Transverse colon (tissue), 4 donors: ENCODE results near the gene TMEM163. TPM values are rescaled to one million over a fixed set of nuclear protein-coding genes. Genes with fewer than 3 reads are reported as not detected.

Experiments
- DNase-seq: peaks from one replicate; pipeline ENCODE4 v3.0.0-alpha.2; 2019
- H3K27ac ChIP-seq, 4 donors: fragments of 200-600 bp; sonication (generic); 2 replicates each; pipeline ENCODE4 v1.5.1; 2016 to 2018; ENCODE audit warnings: inconsistent platforms in 4 of 4
- H3K27me3 ChIP-seq: fragments of 200-600 bp; sonication (generic); 2 replicates; pipeline ENCODE4 v1.5.1; 2017; ENCODE audit warnings: inconsistent platforms
- H3K36me3 ChIP-seq, 4 donors: fragments of 200-600 bp; sonication (generic); 2 replicates each; pipeline ENCODE4 v1.5.1; 2017 to 2019; ENCODE audit warnings: inconsistent platforms in 4 of 4
- H3K4me1 ChIP-seq, 4 donors: fragments of 200-600 bp; sonication (generic); 2 replicates each; pipeline ENCODE4 v1.5.1; 2017 to 2020; ENCODE audit warnings: inconsistent platforms in 4 of 4
- H3K4me3 ChIP-seq, 4 donors: fragments of 200-600 bp; sonication (generic); 1 replicate in 1 of 4; 2 replicates in 3 of 4; pipeline versions ENCODE4 v1.5.1 to v1.6.1; 2017 to 2019; ENCODE audit warnings: inconsistent platforms in 4 of 4
- H3K9me3 ChIP-seq, 2 donors: fragments of 200-600 bp; sonication (generic); 2 replicates each; pipeline ENCODE4 v1.5.1; 2017 to 2019; ENCODE audit warnings: inconsistent platforms in 2 of 2
- EP300 ChIP-seq: sonication (generic); formaldehyde crosslinking; IDR thresholded peaks from one replicate; pipeline ENCODE4 v1.6.1; 2017; ENCODE audit warnings: antibody characterized with exemption, low read depth
- POLR2A ChIP-seq: fragments of 450-650 bp; IDR thresholded peaks from one replicate; pipeline ENCODE4 v1.6.1; 2016; ENCODE audit warnings: antibody characterized with exemption, mild to moderate bottlenecking, moderate library complexity
- POLR2AphosphoS5 ChIP-seq, 3 donors: sonication (generic); formaldehyde crosslinking; IDR thresholded peaks; one replicate each; pipeline ENCODE4 v1.6.1; 2016; ENCODE audit warnings: antibody characterized with exemption in 3 of 3
- WGBS, 2 donors: methylation state at CpG; one replicate each; pipeline ENCODE4 v1.1.5; 2018; ENCODE audit warnings: low coverage in 1 of 2; 5-methylcytosine and 5-hydroxymethylcytosine counted together
- in situ Hi-C, 4 donors: fragments of 200-750 bp; cut with MboI; loops; one replicate each; pipeline versions ENCODE4 v1.15.0 to v1.15.1; 2017; ENCODE audit warnings: low sequenced_read_pairs in 3 of 4, low pct_ligation_motif_present in 1 of 4, low pct_unique_long_range_greater_than_20kb in 1 of 4
- intact Hi-C: fragments of 100-400 bp; cut with DNase I; formaldehyde crosslinking; loops from one replicate; pipeline ENCODE4 v1.15.1; 2023; ENCODE audit warnings: low total_unique reads
- total RNA-seq, 4 donors: library from RNA; depleted of rRNA; stranded (reverse); fragments of >200 nt; gene quantifications; one replicate each; pipeline ENCODE4 v1.1.0, GENCODE V29; 2016
- TF ChIP-seq, protein P1 (sequence below), 5 experiments: fragments of 200-600 bp in 3 of 5; fragments of 450-650 bp in 2 of 5; sonication (generic) in 3 of 5; IDR thresholded peaks; 1 replicate in 2 of 5; 2 replicates in 3 of 5; pipeline ENCODE4 v1.5.1; 2016 to 2017; ENCODE audit warnings: antibody characterized with exemption in 5 of 5, inconsistent platforms in 3 of 5, mild to moderate bottlenecking in 2 of 5, moderate library complexity in 1 of 5

Gene TMEM163
- total RNA-seq, 4 donors from 2014 or later: 0.48 TPM; not detected in 3

DNA sequence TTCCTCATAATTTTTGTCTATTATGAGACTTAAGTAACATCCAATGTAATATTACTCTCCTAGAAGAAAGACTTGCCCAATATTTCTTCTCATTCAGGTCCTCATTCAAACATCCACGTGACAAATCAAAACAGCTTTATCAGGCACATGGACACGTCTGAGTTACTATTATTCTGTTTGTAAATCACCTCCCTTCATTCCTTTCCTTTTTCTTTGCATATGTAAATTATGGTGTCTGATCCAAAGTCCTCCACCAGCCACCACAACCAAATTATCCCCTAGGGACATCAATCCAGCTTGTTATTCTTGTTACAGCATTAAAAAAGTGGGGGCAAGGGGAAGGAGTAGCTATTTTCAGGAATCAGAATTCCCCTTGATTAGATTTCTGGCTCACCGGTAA, 7.1 kb downstream of the TMEM163 start:
- intact Hi-C loops: no loop called here
- WGBS, 2 donors: 35 to 60% methylated on average over 3 of the region's 3 CpGs

DNA sequence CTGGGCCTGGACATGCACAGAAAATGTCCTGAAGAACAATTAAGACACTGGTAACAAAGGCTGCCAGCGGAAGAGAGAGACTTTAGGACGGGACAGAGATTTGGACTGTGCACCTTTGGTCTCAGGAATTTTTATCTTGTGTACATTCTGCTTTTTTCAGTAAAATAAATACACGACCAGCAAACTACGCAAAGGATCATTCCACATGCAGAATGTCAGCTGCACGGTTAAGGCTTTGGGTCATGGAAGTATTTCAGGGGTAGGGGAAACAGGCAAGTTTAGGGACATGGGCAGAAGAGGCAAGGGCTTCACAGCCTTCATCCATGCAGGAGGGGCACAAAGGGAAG, 11.5 kb downstream of the TMEM163 start:
- H3K9me3 ChIP-seq: no peaks in the 10 kb centered on the region
- DNase-seq: no peak
- in situ Hi-C loops (no loop called here), intact Hi-C loops (no loop called here)
- TF ChIP-seq EP300: no peak
- TF ChIP-seq, protein P1, sequence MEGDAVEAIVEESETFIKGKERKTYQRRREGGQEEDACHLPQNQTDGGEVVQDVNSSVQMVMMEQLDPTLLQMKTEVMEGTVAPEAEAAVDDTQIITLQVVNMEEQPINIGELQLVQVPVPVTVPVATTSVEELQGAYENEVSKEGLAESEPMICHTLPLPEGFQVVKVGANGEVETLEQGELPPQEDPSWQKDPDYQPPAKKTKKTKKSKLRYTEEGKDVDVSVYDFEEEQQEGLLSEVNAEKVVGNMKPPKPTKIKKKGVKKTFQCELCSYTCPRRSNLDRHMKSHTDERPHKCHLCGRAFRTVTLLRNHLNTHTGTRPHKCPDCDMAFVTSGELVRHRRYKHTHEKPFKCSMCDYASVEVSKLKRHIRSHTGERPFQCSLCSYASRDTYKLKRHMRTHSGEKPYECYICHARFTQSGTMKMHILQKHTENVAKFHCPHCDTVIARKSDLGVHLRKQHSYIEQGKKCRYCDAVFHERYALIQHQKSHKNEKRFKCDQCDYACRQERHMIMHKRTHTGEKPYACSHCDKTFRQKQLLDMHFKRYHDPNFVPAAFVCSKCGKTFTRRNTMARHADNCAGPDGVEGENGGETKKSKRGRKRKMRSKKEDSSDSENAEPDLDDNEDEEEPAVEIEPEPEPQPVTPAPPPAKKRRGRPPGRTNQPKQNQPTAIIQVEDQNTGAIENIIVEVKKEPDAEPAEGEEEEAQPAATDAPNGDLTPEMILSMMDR (IDR thresholded peaks at IDR 0.05): no peak
- no peak for TF ChIP-seq POLR2A
- TF ChIP-seq POLR2AphosphoS5 (IDR thresholded peaks at IDR 0.05): no peak
- H3K27me3 ChIP-seq: peaks cover 25% of the 10 kb centered on the region
- no peaks in the 10 kb centered on the region for H3K36me3 ChIP-seq
- H3K4me1 ChIP-seq: no peaks in the 10 kb centered on the region
- 46 to 66% methylated on average over 5 of the region's 5 CpGs for WGBS, 2 donors
- no peak overlapping the region for H3K4me3 ChIP-seq
- H3K27ac ChIP-seq: no peak overlapping the region

More for the DNA sequence above, 7.1 kb downstream of the TMEM163 start:
- Histone ChIP-seq H3K36me3 (no peaks in the 10 kb centered on the region), H3K4me3 (no peak overlapping the region), H3K27ac (no peak overlapping the region), H3K9me3 (no peaks in the 10 kb centered on the region), H3K27me3 (peaks cover 53% of the 10 kb centered on the region), H3K4me1 (no peaks in the 10 kb centered on the region)
- in situ Hi-C loops: no loop called here
- DNase-seq: no peak
- no peak for TF ChIP-seq POLR2AphosphoS5 (IDR thresholded peaks at IDR 0.05)
- no peak for TF ChIP-seq POLR2A
- TF ChIP-seq EP300: no peak
- TF ChIP-seq, protein P1 (IDR thresholded peaks at IDR 0.05): no peak

DNA sequence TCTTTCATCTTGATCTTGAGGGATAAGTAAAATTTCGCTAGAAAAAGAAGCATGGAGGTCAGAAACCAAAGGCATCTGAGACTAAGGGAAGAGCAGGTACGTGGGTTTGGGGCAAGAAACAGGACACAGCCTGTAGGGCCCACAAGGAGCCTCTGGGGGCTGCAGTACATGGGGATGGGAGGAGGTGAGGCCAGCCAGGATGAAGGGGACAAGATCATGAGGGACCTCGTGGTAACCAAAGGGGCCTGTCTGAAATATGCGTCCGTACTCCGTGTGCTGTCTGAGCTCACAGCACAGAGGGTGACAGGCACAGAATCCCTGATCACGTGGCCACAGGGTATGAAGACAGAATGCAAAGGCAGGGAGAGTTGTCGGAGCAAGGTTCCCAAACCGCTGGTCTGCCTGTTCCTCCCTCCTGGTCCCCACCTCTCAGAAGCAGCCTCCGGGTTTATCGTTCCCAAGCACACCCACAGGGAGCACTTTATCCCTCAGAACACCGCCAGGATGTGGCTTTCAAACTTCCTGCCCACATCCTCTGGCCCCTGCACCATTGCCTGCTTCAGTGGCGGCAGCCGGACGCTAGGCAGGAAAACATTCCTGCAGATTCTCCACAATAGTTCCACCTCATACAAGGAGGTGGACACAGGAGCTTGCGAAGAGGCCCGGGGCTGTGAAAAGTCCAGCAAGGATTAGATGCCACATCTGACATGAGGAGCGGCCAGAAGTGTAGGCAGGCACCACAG, 12.0 kb downstream of the TMEM163 start:
- in situ Hi-C loops (no loop called here), intact Hi-C loops (no loop called here)
- H3K4me3 ChIP-seq: no peak overlapping the region

DNA sequence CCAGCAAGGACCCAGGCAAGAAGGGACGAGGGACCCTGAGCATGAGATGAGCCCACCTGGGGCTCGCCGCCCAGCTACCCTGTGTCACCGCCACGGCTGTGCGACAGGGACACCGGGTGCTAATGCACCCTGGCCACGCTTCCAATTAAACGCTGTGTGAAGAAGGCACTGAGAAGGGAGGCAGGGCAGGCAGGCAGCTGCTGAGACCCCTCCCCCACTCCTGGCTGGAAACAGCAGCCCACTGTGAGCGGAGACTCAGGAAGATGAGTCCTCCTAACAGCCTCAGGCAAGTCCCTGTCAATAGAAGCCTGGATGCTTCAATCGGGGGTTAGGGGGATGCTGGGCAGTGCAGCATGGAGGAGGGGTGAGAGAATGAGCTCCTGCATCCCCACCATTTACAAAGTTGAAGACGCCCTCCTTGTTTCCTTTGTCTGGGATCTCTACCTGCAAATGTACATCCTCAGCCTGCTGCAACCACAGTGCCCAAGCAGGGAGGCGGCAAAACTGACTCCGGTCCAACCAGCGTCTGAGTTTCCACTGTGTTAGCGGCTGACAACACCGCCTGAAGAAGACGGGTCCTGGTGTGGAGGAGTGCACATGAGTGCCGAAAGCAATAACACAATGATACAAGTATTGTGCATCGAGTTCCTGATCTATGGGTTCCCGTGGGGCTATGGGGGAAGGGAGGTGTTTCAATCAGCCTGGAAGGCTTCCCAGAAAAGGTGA, 12.8 kb downstream of the TMEM163 start:
- Histone ChIP-seq H3K9me3 (no peaks in the 10 kb centered on the region), H3K27ac (no peak overlapping the region), H3K36me3 (no peaks in the 10 kb centered on the region), H3K4me3 (no peak overlapping the region), H3K4me1 (no peaks in the 10 kb centered on the region), H3K27me3 (peaks cover 15% of the 10 kb centered on the region)
- WGBS, 2 donors: 75% methylated on average over 21 of the region's 21 CpGs; no CpG with 5 or more reads in 1 of the 2 donors
- no peak for TF ChIP-seq POLR2AphosphoS5 (IDR thresholded peaks at IDR 0.05)
- no peak for TF ChIP-seq EP300
- TF ChIP-seq, protein P1 (IDR thresholded peaks at IDR 0.05): no peak
- no peak for TF ChIP-seq POLR2A
- in situ Hi-C loops: no loop called here
- no peak for DNase-seq
- intact Hi-C loops: no loop called here

More for the DNA sequence above, 12.0 kb downstream of the TMEM163 start:
- no peak for DNase-seq
- H3K4me1 ChIP-seq: no peaks in the 10 kb centered on the region
- 50 to 67% methylated on average over 3 to 18 of the region's 18 CpGs for WGBS, 2 donors
- no peaks in the 10 kb centered on the region for H3K9me3 ChIP-seq
- TF ChIP-seq POLR2A (no peak), EP300 (no peak), POLR2AphosphoS5 (IDR thresholded peaks at IDR 0.05) (no peak)
- TF ChIP-seq, protein P1 (IDR thresholded peaks at IDR 0.05): no peak
- no peaks in the 10 kb centered on the region for H3K36me3 ChIP-seq
- no peak overlapping the region for H3K27ac ChIP-seq
- peaks cover 21% of the 10 kb centered on the region for H3K27me3 ChIP-seq
